DND-41 (cell line): ENCODE data around the gene HEG1.

Experiments used
- EZH2 ChIP-seq: IDR thresholded peaks from 3 replicates; pipeline ENCODE4 v1.6.1; 2012; ENCODE audit warnings: borderline replicate concordance, low read depth, mild to moderate bottlenecking, moderate library complexity, low read length, inconsistent platforms; ENCODE audit not compliant: severe bottlenecking
- TF ChIP-seq, protein P1 (sequence below): IDR thresholded peaks from 2 replicates; pipeline ENCODE4 v1.5.1; 2012; ENCODE audit warnings: borderline replicate concordance, low read length, moderate library complexity, mild to moderate bottlenecking; ENCODE audit not compliant: poor library complexity, severe bottlenecking; ENCODE audit errors: extremely low read depth

DNA sequence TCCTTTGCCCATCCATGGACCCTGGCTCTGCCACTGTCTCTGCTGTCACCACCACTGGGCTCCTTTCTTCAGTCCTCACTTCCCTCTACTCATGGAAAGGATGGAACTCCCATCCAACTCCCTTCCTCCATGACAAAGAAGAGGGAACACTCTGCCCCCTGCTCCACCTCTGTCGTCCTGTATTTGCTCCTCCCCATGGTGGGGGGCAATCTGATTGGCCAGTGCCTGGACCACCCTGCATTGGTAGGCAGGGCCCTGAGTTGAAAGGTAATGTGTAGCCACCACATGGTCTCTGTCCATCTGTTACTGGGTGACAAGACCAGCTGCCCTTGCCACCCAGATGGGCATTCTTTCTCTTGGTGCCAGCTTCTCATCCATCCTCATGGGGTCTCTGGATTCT is 20.7 kb upstream of the HEG1 start:
- TF ChIP-seq, protein P1, sequence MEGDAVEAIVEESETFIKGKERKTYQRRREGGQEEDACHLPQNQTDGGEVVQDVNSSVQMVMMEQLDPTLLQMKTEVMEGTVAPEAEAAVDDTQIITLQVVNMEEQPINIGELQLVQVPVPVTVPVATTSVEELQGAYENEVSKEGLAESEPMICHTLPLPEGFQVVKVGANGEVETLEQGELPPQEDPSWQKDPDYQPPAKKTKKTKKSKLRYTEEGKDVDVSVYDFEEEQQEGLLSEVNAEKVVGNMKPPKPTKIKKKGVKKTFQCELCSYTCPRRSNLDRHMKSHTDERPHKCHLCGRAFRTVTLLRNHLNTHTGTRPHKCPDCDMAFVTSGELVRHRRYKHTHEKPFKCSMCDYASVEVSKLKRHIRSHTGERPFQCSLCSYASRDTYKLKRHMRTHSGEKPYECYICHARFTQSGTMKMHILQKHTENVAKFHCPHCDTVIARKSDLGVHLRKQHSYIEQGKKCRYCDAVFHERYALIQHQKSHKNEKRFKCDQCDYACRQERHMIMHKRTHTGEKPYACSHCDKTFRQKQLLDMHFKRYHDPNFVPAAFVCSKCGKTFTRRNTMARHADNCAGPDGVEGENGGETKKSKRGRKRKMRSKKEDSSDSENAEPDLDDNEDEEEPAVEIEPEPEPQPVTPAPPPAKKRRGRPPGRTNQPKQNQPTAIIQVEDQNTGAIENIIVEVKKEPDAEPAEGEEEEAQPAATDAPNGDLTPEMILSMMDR: no peak
- TF ChIP-seq EZH2: no peak
